KG1 (cell line): ENCODE data around the gene GSN.

ENCODE experiments used
- DNase-seq: peaks from one replicate; lab custom pipeline; 2025; lab: John Stamatoyannopoulos, UW

GSN gene

DNA sequence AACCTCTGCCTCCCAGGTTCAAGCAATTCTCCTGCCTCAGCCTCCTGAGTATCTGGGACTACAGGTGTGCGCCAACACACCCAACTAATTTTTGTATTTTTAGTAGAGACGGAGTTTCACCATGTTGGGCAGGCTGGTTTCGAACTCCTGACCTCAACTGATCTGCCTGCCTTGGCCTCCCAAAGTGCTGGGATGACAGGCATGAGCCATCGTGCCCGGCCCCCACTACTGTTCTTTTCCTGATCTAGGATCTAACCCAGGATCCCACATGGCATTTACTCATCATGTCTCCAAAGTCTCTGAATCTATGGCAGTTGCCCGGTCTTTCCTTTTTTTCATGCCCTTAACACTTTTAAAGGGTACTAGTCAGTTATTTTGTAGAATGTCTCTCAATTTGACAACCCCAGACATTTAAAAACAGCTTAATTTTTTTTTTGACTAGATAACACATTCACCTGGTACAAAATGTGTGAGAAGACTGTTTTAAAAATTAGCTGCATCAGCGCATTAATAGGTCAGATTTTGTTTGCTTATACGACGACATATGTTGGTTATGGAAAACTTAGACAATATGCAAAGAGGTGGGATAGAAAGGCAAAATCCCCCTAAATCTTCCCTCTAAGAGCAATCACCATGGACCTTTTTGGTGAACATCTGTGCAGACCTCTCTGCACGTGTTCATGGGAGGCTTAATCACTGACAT, 55.6 kb downstream of the GSN start:
- no peak for DNase-seq

DNA sequence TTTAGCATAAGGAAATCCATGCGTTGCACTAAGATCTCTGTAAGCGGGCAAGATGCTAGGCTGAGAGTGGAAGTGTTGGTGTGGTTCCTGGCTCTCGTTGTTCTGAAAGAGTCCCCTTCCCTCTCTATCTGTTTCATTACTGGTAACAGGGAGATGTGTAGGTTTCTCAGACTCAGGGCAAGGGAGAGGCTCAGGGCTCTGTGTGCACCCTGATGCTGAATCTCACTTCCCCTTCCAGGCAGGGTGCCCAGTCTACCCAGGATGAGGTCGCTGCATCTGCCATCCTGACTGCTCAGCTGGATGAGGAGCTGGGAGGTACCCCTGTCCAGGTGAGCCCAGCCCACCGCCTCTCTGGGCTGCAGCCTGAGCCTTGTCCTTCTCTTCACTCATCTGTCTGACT, 56.4 kb downstream of the GSN start:
- no peak for DNase-seq

DNA sequence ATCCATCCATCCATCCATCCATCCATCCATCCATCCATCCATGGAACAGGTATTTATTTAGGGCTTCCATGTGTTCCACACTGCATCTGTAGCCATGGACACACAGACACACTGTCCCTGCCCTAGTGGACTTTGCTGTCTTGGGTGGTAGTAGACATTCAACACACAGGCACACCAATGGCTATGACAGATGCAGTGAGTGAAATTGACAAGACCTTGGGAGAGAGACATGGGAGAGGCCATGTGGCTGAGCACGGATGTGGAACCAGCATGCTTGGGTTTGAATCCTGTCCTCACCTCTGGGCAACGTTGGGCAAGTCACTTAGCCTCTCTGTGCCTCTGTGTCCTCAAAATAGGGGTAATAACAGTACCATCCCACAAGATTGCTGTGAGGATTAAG, 56.8 kb downstream of the GSN start:
- DNase-seq = no peak

DNA sequence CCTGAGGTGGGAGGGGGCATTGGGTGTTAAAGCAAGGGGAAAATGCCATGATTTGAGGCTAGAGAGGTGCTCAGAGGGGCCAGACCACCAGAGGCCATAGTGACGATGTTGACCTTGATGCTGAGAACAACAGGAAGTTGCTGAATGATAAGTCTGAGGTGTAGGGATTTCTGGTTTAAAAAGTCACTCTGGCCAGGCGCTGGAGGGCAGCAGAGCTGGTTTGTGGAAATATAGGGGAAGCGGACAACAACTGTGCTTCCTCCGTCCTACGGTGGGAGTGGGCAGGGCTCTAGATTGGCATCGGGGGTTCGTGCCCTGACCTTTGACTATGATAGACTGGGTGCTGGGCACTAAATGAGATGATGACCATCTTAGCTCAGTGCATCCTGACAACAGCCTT, 57.4 kb downstream of the GSN start:
- no peak for DNase-seq

DNA sequence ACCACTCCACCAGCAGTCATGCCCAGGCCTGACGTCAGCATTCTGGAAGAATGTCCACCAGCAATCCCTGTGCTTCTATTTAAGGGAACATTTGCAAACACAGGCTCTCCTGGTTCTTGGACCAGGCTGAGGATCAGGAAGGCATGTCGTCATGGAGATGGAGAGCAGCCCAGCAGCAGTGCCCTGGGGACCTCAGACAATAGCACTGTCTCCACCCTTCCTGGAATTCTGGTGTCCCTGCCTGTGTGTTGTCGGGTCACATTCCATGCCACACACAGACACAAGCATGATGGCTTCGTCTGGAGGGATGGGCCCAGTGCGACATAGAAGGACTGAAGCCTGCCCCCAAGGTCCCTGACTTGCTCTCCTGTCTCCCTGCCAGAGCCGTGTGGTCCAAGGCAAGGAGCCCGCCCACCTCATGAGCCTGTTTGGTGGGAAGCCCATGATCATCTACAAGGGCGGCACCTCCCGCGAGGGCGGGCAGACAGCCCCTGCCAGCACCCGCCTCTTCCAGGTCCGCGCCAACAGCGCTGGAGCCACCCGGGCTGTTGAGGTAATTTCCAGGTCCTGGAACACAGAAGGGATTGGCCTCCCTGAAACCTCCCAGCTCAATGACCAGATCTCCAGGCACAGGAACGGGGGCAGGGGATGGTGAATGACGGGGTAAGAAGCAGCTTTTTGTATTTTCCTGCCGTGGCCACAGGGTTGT, 58.3 kb downstream of the GSN start:
- DNase-seq = no peak

DNA sequence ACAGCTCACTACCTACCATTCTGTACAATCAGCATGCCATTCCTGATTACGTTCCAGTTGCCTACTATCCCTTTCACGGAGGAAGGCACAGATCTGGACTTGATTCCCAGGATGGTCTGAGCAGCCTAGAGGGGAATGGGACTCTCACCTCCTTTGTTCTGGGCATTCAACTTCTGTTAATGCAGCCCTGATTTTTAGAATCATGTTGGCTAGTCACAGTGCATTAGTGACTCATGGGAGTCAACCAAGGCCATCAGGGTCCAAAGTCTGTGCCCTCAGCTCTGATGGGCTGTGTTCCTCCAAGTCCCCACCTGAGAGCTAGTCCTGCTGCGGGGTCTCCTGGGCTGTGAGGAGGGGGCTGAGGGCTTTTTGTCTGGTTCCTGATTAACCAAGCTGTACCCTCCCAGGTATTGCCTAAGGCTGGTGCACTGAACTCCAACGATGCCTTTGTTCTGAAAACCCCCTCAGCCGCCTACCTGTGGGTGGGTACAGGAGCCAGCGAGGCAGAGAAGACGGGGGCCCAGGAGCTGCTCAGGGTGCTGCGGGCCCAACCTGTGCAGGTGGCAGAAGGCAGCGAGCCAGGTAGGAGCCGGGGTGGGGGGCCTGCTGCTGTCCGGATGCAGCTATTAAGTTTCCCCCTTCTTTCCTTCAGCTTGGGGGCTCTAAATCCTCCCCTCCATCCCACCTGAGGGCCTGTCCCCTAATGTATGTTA, 59.1 kb downstream of the GSN start:
- DNase-seq = no peak

DNA sequence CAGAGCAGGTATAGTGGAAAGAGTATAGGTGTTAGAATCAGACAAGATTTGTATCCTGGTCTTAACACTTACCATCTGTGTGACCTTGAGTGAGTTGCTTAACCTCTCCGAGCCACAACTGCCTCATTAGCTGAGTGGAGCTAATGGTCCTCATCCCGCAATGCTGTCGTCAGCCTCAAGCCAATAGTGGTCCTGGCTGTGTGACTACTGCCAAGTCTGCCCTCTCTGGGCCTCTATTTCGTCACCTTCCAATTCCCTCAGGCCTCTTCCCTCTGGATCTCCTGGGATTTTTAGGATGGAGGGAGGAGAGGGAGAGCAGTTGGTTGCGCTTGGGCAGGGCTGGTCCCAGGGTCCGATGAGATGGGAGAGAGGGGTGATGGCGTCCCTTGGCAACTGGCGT, 60.5 kb downstream of the GSN start:
- DNase-seq = no peak

DNA sequence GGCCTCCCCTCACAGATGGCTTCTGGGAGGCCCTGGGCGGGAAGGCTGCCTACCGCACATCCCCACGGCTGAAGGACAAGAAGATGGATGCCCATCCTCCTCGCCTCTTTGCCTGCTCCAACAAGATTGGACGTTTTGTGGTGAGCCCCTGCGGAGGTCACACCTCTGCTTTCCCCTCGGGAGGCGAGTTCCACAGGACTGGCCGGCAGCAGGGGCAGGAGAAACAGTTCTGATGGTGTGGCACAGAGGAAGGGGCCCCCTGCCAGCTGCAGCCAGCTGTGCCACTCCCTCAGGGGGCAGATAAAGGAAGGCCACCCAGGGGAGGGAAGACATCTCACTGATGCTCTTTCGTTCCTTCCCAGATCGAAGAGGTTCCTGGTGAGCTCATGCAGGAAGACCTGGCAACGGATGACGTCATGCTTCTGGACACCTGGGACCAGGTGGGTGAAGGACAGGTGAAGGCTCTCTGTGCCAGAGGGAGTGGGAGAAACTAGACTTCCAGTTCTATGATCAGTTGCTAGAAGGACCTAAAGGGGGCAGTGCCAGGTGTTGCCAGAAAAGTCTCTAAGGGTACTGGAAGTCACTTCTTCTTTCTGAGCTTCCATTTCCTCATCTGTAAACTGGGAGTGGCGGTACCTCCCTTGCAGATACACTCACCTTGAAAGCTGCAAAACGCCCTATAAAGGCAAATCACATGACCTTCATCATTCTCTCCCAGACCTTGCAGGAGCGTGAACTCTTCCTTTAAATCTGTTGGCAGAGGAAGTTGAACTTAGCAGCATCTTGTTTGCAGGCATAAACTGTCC, 61.1 kb downstream of the GSN start:
- no peak for DNase-seq

DNA sequence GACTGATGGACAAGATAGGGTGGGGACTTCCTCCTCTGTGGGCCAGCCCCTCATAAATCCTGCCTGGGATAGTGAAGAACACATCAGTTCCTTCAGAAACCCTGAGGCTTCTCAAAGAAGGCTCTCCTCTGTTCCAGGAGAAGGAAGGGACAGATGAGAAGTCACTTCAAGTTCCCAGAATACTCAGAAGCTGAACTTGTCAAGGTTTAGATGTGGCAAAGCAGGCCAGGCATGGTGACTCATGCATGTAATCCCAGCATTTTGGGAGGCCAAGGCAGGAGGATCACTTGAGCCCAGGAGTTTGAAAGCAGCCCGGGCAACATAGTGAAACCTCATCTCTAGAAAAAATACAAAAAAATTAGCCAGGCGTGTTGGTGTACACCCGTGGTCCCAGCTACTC, 63.6 kb downstream of the GSN start:
- DNase-seq = no peak

DNA sequence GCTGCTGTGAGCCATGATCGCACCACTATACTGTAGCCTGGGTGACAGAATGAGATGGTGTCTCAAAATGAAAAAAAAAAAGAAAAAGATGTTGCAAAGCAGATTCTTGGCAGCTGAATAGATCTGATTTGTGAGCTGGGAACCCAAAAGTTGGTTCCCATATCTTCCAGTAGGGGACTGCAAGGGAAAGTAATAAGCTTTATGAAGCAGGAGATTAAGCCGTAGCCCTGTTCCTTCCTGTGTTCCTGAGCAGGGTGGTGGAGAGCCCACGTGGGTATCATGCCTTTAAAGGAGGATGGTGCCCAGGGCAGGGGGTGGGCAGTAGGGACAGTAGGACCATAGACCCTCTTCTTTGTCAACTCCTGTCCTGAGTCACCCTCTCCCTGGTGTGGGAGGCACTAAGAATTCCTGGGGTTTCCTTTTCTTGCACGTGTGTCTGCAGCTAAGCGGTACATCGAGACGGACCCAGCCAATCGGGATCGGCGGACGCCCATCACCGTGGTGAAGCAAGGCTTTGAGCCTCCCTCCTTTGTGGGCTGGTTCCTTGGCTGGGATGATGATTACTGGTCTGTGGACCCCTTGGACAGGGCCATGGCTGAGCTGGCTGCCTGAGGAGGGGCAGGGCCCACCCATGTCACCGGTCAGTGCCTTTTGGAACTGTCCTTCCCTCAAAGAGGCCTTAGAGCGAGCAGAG, 64.2 kb downstream of the GSN start:
- DNase-seq = no peak

DNA sequence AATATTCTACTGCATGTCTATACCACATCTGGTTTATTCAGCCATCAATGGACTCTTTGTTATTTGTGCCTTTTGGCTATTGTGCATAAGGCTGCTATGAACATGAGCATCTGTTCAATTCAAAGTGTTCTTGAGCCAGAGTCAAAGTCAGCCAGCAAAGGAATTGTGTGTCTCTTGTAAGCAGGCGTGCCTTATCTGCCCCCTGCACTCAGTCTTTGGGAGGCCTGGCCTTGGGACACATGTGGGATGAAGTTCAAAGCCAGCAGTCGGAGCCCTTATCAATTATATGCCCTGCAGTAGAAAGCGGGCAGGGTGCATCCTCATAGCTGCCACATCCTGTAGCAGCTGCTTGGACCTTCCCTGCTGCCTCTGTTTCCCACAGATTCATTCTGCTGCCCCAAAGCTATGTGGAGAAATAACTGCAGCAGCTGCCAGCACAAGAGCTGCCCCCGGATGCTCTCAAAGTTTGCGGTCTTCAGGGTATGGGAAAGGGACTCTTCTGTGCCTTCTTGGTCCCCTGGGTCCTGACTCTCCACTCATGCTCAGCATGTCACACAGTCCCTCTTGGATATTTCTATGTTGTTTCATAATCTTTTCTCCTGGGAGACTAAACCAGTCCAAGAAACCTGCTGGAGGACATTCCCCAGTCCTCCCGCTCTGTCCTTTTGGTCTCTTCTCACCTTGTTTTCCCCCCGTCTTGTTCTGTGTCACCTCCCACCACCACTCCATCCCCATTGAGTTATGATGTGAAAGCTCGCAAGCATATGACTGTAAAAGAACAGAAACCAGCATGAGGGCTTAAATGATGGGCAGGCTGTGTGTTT, 66.2 kb downstream of the GSN start:
- DNase-seq = no peak

DNA sequence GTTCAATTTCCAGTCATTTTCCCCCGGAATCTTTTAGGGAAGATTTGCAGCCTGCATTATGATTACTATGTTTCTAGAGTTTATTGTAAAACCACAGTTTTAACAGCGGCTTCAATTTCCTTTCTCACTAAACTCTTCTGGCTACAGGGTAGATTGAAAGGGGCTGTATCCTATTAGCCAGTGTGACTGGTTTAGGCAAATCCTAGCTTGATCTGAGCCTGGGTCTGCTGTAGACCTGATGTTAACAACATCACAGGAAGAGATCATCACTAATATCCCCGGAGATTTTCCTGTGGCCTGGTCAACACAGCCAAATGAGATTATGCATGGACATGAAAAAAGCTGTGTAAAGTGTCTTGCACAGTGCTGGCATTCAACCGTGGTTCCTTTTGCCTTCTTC, 68.7 kb downstream of the GSN start:
- no peak for DNase-seq

DNA sequence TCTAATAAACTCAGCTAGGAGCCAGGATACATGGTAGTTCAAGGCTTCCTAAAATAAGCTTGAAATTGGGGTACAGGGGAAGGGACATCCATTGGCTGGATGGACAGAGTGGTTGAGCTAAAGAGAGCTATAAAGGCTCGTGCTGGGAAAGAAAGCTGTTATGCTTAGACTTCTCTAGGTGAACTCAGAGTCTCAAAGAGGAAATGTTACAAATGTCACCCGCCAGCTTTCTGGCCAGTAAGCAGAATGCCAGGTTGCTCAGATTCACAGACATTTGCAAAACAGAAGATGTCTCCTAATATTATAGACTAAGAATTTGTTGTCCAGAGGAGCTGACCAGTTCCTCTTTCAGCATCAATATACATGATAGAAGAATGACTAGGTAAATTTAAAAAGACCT, 71.5 kb downstream of the GSN start:
- DNase-seq = no peak

DNA sequence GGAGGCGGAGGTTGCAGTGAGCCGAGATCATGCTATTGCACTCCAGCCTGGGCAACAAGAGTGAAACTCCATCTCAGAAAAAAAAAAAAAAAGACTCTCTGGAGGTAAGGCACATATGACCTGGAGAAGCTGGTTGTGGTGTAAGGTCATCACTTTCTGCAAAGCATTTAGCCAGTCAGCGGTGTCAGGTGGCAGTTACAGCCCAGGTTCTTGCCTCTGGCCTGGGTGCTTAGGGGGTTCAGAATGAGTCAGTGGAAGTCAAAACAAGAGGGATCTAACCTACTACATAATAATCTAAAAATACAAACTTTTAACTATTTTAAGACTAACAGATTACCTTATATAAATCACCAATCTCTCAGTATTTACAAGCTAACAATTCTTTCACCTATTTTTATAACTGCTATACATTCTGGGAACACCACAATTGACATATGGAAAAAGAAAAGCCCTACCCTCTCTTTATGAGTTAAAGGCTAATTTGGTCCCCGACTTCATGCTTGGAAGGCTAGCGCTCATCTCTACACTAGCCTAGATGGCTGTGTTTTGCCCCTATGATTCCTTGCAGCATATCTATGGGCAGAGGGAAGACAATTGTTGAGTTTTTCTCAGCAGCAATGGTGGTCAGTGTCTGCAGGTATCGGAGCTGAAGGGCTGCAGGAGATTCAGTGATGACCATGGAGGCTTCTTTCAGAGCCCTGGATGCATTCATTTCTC, 72.9 kb downstream of the GSN start:
- DNase-seq = no peak

DNA sequence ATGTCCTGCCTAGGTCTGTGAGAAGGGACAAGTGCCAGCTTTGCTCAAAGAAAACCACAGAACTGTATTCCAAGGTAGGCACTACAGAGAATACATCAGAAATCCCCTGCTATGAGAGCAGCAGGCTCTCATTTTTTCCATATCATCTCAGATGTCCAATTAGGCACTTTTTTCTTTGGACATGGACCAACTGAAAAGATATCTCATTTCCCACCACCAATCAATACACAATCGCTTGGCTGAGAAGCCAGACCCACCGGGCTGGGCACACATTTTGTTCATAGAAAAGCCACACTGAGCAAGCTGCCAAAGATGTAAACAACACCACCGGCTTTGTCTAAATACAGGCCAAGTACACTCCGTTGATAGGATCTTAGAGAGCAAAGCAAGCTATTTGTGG, 76.2 kb downstream of the GSN start:
- no peak for DNase-seq

DNA sequence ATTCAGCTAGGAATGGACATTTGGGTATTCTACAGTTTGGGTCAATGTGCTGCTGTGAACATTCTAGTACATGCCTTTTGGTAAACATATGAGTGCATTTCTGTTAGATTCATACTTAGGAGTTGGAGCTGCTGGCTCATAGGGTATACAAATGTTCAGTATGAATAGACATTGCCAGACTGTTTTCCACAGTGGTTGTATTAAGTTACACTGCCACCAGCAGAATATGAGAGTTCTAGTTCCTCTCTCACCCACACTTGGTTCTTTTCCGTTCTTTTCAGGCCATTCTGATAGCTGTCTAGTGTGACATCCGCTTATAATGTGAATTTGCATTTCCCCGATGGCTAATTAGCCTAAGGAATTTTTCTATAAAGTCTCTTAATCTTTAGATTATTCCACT, 77.1 kb downstream of the GSN start:
- DNase-seq = no peak

DNA sequence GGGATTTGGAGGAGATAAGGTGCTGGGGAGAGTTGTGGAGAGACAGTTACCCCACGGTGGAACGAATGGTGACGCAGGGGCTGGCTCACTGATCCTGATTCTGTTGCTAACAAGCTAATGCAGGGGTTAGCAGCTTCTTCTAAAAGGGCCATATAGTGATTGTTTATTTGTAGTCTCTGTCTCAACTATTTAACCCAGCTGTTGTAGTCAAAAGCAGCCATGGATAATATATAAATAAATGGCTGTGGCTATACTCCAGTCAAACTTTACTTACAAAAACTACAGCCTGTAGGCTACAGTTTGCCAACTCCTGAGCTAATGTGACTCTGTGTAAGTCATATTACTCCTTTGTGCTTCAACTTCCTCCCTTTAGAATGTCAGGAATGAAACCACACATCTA, 80.3 kb downstream of the GSN start:
- DNase-seq = no peak

DNA sequence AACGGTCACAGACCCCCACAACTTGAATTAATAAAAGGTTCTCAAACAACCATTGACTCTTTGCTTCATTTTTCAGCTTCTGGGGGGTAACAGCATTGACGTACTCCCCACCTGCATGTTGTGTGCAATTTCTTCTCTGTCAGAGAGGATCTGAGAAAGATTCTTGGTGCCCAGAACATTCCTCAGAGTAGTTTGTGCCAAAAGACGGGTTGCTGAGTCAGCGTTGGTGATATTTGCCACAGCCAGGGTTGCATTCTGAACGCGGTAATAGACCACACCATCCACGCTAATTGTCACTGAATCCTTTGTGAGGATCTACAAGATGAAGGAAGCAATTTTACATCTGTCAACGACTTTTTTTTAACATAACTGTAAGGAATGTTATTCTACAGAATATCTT, 81.0 kb downstream of the GSN start:
- DNase-seq = no peak

DNA sequence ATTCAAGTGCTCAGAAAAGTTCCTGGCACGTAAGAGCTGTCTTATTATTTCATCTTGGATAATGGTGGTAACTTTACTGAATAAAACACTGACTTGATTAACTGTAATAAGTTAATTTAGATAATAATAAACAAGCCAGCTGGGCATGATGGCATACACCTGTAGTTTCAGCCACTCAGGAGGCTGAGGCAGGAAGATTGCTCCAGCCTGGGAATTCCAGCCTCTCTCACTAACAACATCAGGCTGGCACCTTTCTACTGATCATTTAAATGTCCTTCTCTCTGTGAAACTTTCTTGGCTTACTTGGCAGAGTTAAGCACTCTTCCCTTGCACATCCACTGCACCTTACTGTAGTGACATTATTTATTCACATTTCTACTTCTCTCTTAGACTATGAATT, 82.1 kb downstream of the GSN start:
- no peak for DNase-seq

DNA sequence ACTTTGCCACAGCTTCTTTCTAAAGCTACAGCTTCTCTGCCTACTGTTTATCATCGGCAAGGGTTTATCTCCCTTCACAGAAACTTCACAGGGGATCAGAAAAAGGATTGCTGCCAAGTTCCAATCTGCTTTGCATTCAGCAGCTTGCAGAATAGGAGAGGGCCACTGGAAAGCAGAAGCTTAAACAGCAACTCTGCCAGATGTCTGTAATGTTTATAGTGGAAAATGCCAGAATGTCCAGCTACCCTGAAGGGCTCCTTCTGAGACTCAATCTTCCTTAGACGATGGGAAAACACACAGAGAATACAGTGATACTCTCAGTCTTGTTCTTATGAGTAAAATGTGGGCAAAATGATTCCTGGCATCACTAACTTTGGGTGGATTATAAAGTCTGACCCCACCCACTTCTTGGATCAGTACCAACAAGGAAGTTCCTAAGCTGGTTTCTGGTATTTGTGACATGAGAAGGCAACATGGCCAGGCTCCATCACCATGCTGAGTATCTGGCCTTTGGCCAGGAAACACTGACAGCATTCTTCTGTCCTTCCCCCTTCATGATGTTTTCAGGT, 83.1 kb downstream of the GSN start:
- DNase-seq = no peak
